Activated CD8-positive, alpha-beta T cell treated with anti-CD3 and anti-CD28 coated beads for 36 hours (primary cell): Measurements from ENCODE around the gene FBXL19. TPM values are rescaled to one million over a fixed set of nuclear protein-coding genes. Genes with fewer than 3 reads are reported as not detected.

ENCODE experiments used
- ATAC-seq: fragments of 200-7000 bp; cut with Tn5 transposase; one replicate; pipeline ENCODE4 v1.10.0; 2021; ENCODE audit warnings: mild to moderate bottlenecking, moderate library complexity
- CTCF ChIA-PET: fragments of 350-600 bp; sonication (Branson Sonifier 250); formaldehyde crosslinking; loops from one replicate; lab custom pipeline; 2021; ENCODE audit warnings: antibody characterized with exemption; lab: Charles Lee
- POLR2A ChIA-PET: fragments of 350-600 bp; sonication (Branson Sonifier 250); formaldehyde crosslinking; loops from one replicate; lab custom pipeline; 2021; ENCODE audit warnings: antibody characterized with exemption; lab: Charles Lee
- DNase-seq: peaks from one replicate; pipeline ENCODE4 v3.0.0-alpha.2; 2020
- H3K27ac Mint-ChIP-seq: one replicate; pipeline ENCODE4 v1.8.0; 2021; ENCODE audit warnings: mild to moderate bottlenecking, mixed read lengths
- H3K27me3 Mint-ChIP-seq: one replicate; pipeline ENCODE4 v1.8.0; 2021; ENCODE audit warnings: mixed read lengths
- H3K36me3 Mint-ChIP-seq: one replicate; pipeline ENCODE4 v1.8.0; 2021; ENCODE audit warnings: low read depth, mixed read lengths
- H3K4me1 Mint-ChIP-seq: one replicate; pipeline ENCODE4 v1.8.0; 2021; ENCODE audit warnings: low read depth, mixed read lengths
- H3K4me3 Mint-ChIP-seq: one replicate; pipeline ENCODE4 v1.8.0; 2021; ENCODE audit warnings: mild to moderate bottlenecking, moderate library complexity, mixed read lengths
- H3K9me3 Mint-ChIP-seq: one replicate; pipeline ENCODE4 v1.8.0; 2021; ENCODE audit warnings: mixed read lengths
- intact Hi-C: fragments of 100-400 bp; cut with micrococcal nuclease; formaldehyde crosslinking; loops from one replicate; pipeline ENCODE4 v1.10.0; 2022
- total RNA-seq, 2 experiments: library from RNA; stranded (reverse); gene quantifications; one replicate each; pipeline ENCODE4 v1.2.3, GENCODE V29; 2021
- TF ChIP-seq, protein P1 (sequence below): fragments of 200-600 bp; IDR thresholded peaks from one replicate; pipeline ENCODE4 v1.8.0; 2022; ENCODE audit warnings: antibody characterized with exemption, mild to moderate bottlenecking

The FBXL19 gene
- total RNA-seq, 2 experiments from 2014 or later, result 21.1 to 22.0 TPM

DNA sequence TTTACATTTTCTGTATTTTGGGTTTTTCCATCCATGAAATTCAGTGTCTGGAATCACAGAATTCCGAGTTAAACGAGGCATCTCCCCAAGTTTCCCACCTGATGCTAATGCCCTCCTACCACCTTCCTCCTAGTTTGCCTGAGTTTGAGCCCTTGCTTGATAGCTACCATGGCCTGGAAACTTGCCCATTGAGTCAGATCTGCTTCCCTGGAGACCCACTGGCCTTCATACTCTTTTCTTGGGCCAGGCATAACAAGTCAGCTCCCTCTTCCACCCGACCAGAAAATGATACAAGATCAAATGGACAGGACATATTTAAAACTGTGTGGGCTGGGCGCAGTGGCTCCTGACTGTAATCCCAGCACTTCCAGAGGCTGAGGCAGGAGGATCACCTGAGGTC, 44.4 kb downstream of the FBXL19 start:
- H3K4me3 Mint-ChIP-seq, result no peak overlapping the region
- no peaks in the 10 kb centered on the region for H3K9me3 Mint-ChIP-seq
- peaks cover 2% of the 10 kb centered on the region for H3K4me1 Mint-ChIP-seq
- DNase-seq (no peak), ATAC-seq (no peak)
- ChIA-PET POLR2A (interaction anchor here (1.1 to 2.1 kb wide), 3 partner anchors 8 to 213 kb away, joined by 3 to 10 read pairs (median 3); no protein-coding TSS in a partner anchor), CTCF (interaction anchor here (0.9 to 1.4 kb wide), 4 partner anchors 11 to 18 kb away, joined by 3 to 8 read pairs (median 4); no protein-coding TSS in a partner anchor)
- intact Hi-C loops, result no loop called here
- H3K36me3 Mint-ChIP-seq, result peaks cover 59% of the 10 kb centered on the region
- TF ChIP-seq, protein P1, sequence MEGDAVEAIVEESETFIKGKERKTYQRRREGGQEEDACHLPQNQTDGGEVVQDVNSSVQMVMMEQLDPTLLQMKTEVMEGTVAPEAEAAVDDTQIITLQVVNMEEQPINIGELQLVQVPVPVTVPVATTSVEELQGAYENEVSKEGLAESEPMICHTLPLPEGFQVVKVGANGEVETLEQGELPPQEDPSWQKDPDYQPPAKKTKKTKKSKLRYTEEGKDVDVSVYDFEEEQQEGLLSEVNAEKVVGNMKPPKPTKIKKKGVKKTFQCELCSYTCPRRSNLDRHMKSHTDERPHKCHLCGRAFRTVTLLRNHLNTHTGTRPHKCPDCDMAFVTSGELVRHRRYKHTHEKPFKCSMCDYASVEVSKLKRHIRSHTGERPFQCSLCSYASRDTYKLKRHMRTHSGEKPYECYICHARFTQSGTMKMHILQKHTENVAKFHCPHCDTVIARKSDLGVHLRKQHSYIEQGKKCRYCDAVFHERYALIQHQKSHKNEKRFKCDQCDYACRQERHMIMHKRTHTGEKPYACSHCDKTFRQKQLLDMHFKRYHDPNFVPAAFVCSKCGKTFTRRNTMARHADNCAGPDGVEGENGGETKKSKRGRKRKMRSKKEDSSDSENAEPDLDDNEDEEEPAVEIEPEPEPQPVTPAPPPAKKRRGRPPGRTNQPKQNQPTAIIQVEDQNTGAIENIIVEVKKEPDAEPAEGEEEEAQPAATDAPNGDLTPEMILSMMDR, result no peak
- H3K27ac Mint-ChIP-seq, result no peak overlapping the region
- no peaks in the 10 kb centered on the region for H3K27me3 Mint-ChIP-seq

DNA sequence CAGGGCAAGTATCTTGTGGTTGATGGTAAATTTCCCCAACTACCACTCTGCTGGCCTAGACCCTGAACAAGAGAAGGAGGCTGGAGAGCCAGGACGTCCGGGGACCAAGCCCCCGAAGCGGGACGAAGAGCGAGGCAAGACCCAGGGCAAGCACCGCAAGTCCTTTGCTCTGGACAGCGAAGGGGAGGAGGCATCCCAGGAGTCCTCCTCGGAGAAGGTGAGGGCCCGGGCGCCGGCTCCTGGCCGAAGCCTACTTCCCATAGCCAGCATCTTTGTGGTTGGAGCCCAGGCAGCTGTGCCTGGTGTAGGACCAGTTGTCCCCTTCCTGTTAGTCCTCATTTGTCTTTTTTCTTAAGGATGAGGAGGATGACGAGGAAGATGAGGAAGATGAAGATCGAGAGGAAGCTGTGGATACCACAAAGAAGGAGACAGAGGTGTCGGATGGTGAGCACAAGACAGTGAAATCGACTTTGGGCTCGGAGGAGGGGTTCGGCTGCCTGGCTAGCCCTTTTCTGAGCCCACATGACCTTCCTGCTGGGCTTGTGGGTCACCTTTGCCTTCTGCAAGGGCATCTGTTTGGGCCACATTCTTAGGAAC, 46.0 kb downstream of the FBXL19 start:
- Mint-ChIP-seq H3K4me3 (no peak overlapping the region), H3K36me3 (peaks cover 63% of the 10 kb centered on the region), H3K4me1 (peaks cover 2% of the 10 kb centered on the region), H3K27me3 (no peaks in the 10 kb centered on the region), H3K9me3 (no peaks in the 10 kb centered on the region), H3K27ac (no peak overlapping the region)
- intact Hi-C loops, result no loop called here
- CTCF ChIA-PET, result interaction anchor here (0.7 to 3.8 kb wide), 2 partner anchors 15 to 28 kb away, joined by 3 to 21 read pairs; partner anchors contain the start of gene HSD3B7
- no peak for DNase-seq
- POLR2A ChIA-PET, result interaction anchor here (0.6 to 2.1 kb wide), 5 partner anchors 10 to 531 kb away, joined by 3 to 10 read pairs (median 5); no protein-coding TSS in a partner anchor
- TF ChIP-seq, protein P1, result no peak
- ATAC-seq, result no peak

DNA sequence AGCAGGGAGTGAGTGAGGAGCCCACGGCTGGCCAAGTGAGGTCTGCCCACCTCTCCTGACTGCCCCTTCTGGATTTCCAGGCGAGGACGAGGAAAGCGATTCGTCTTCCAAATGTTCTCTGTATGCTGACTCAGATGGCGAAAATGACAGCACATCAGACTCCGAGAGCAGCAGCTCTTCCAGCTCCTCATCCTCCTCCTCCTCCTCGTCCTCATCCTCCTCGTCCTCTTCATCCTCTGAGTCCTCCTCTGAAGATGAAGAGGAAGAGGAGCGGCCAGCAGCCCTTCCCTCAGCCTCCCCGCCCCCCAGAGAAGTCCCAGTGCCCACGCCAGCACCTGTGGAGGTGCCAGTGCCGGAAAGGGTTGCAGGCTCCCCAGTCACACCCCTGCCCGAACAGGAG, 47.9 kb downstream of the FBXL19 start:
- no peaks in the 10 kb centered on the region for H3K4me1 Mint-ChIP-seq
- H3K4me3 Mint-ChIP-seq, result no peak overlapping the region
- no peaks in the 10 kb centered on the region for H3K27me3 Mint-ChIP-seq
- H3K9me3 Mint-ChIP-seq, result no peaks in the 10 kb centered on the region
- TF ChIP-seq, protein P1, result no peak
- H3K36me3 Mint-ChIP-seq, result peaks cover 58% of the 10 kb centered on the region
- no peak for ATAC-seq
- H3K27ac Mint-ChIP-seq, result no peak overlapping the region
- POLR2A ChIA-PET, result interaction anchor here (0.9 to 1.9 kb wide), 5 partner anchors 9 to 222 kb away, joined by 3 to 5 read pairs (median 4); partner anchors contain the start of gene FUS
- intact Hi-C loops, result no loop called here
- no peak for DNase-seq
- CTCF ChIA-PET, result interaction anchor here (3.8 kb wide), 1 partner anchor 13 kb away, joined by 21 read pairs; the partner anchor contains the start of gene HSD3B7

DNA sequence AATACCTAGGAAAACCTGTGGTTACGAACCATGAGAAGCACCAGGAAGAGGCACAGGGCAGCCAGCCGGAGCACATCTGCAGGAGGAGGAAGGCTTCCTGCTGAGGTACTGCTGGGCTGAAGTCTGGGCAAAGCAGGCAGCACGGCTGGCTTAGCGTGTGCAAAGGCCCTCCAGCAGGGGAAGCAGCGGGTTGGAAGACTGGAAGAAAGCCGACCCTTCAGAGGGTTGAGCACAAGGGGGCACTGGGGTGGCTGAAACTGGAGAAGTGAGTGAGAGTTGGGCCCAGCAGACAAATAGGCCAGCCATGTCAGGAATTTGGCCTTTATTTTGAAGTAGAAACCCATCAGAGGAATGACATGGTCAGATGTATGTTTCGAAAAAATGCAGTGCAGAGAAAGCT, 49.5 kb downstream of the FBXL19 start:
- H3K9me3 Mint-ChIP-seq, result no peaks in the 10 kb centered on the region
- intact Hi-C loops, result no loop called here

More for the DNA sequence above, 49.5 kb downstream of the FBXL19 start:
- H3K4me1 Mint-ChIP-seq, result peaks cover 3% of the 10 kb centered on the region
- CTCF ChIA-PET, result interaction anchor here (1.1 kb wide), 1 partner anchor 101 kb away, joined by 3 read pairs; the partner anchor contains the start of genes ZNF646 and ZNF668
- no peak overlapping the region for H3K4me3 Mint-ChIP-seq
- POLR2A ChIA-PET, result interaction anchor here (1.0 to 1.9 kb wide), 3 partner anchors 14 to 147 kb away, joined by 3 to 5 read pairs (median 4); no protein-coding TSS in a partner anchor
- peaks cover 54% of the 10 kb centered on the region for H3K36me3 Mint-ChIP-seq
- H3K27me3 Mint-ChIP-seq, result no peaks in the 10 kb centered on the region
- TF ChIP-seq, protein P1, result no peak
- ATAC-seq (no peak), DNase-seq (no peak)
- no peak overlapping the region for H3K27ac Mint-ChIP-seq
